ENCODE results near the gene CLEC16A.

The CLEC16A gene

GRCh38 chr16:11187522-11188023 is 243.2 kb downstream of the CLEC16A start:
- POLR2A ChIA-PET (ENCODE audit: low non-redundant PET), result interaction anchor here (0.5 kb wide), 1 partner anchor 46 kb away, joined by 3 read pairs; no protein-coding TSS in a partner anchor

GRCh38 chr16:11188801-11189740 is 244.7 kb downstream of the CLEC16A start:
- POLR2A ChIA-PET (ENCODE audit: low non-redundant PET), result no interaction called here
- H3K27ac ChIP-seq, result 0 out of 2 replicates have a peak overlapping the region, but pooled peaks have one; percentile 13

More at GRCh38 chr16:11187522-11188023, 243.2 kb downstream of the CLEC16A start:
- DNase-seq (ENCODE audit: low spot score), result no peak
- CTCF ChIA-PET, result no interaction called here
- TF ChIP-seq CTCF (conservative IDR thresholded peaks at IDR 0.05; ENCODE audit: low read depth), result no peak
- no peak overlapping the region for H3K27ac ChIP-seq

GRCh38 chr16:11190588-11191560 is 246.5 kb downstream of the CLEC16A start:
- no peak for TF ChIP-seq CTCF (conservative IDR thresholded peaks at IDR 0.05; ENCODE audit: low read depth)
- ChIA-PET CTCF (no interaction called here), POLR2A (ENCODE audit: low non-redundant PET) (no interaction called here)
- no peak overlapping the region for H3K27ac ChIP-seq
- DNase-seq (ENCODE audit: low spot score), result no peak

More at GRCh38 chr16:11188801-11189740, 244.7 kb downstream of the CLEC16A start:
- no peak for TF ChIP-seq CTCF (conservative IDR thresholded peaks at IDR 0.05; ENCODE audit: low read depth)
- DNase-seq (ENCODE audit: low spot score), result no peak
- CTCF ChIA-PET, result no interaction called here

GRCh38 chr16:11191665-11192064 is 247.3 kb downstream of the CLEC16A start:
- no peak overlapping the region for H3K27ac ChIP-seq
- POLR2A ChIA-PET (ENCODE audit: low non-redundant PET), result no interaction called here
- DNase-seq (ENCODE audit: low spot score), result no peak
- CTCF ChIA-PET, result interaction anchor here (0.7 kb wide), 2 partner anchors 15 to 515 kb away, joined by 3 read pairs; no protein-coding TSS in a partner anchor
- TF ChIP-seq CTCF (conservative IDR thresholded peaks at IDR 0.05; ENCODE audit: low read depth), result no peak

GRCh38 chr16:11193494-11193893 is 249.1 kb downstream of the CLEC16A start:
- TF ChIP-seq CTCF (conservative IDR thresholded peaks at IDR 0.05; ENCODE audit: low read depth), result no peak
- no peak for DNase-seq (ENCODE audit: low spot score)
- POLR2A ChIA-PET (ENCODE audit: low non-redundant PET), result no interaction called here
- CTCF ChIA-PET, result no interaction called here
- H3K27ac ChIP-seq, result no peak overlapping the region

- ChIA-PET POLR2A (ENCODE audit: low non-redundant PET) (no interaction called here), CTCF (interaction anchor here (0.6 kb wide), 1 partner anchor 352 kb away, joined by 3 read pairs; no protein-coding TSS in a partner anchor)
- no peak overlapping the region for H3K27ac ChIP-seq
- DNase-seq (ENCODE audit: low spot score), result no peak
- no peak for TF ChIP-seq CTCF (conservative IDR thresholded peaks at IDR 0.05; ENCODE audit: low read depth)
These were observed 250.5 kb downstream of the CLEC16A start for GRCh38 chr16:11194913-11195312.

Data from RWPE1 (cell line).